KMS-11 (cell line): ENCODE data around the gene SPINK5.

Experiments
- H2AFZ ChIP-seq: fragments of 200-600 bp; sonication (generic); 2 replicates; pipeline ENCODE4 v1.6.1; 2016; ENCODE audit warnings: antibody characterized with exemption, mixed run types, low read depth
- H3K27ac ChIP-seq: fragments of 200-600 bp; sonication (generic); 2 replicates; pipeline ENCODE4 v1.6.1; 2016; ENCODE audit warnings: mild to moderate bottlenecking, mixed run types
- H3K27me3 ChIP-seq: fragments of 200-600 bp; sonication (generic); 2 replicates; pipeline ENCODE4 v1.6.1; 2017; ENCODE audit warnings: mild to moderate bottlenecking, low read depth, mixed run types, moderate library complexity; ENCODE audit not compliant: insufficient read depth
- H3K36me3 ChIP-seq: fragments of 200-600 bp; sonication (generic); 2 replicates; pipeline ENCODE4 v1.6.1; 2017; ENCODE audit warnings: mild to moderate bottlenecking, mixed run types; ENCODE audit not compliant: insufficient read depth
- H3K4me1 ChIP-seq: fragments of 200-600 bp; sonication (generic); 2 replicates; pipeline ENCODE4 v1.6.1; 2016; ENCODE audit warnings: mild to moderate bottlenecking, low read depth, mixed run types; ENCODE audit not compliant: poor library complexity, severe bottlenecking
- H3K4me2 ChIP-seq: fragments of 200-600 bp; sonication (generic); 2 replicates; pipeline ENCODE4 v1.7.0; 2016; ENCODE audit warnings: mild to moderate bottlenecking, mixed run types
- H3K4me3 ChIP-seq: fragments of 200-600 bp; sonication (generic); IDR thresholded peaks from 2 replicates; pipeline ENCODE4 v1.6.1; 2017; ENCODE audit warnings: low read depth, low read length, mixed read lengths; ENCODE audit not compliant: insufficient read depth
- H3K79me2 ChIP-seq: fragments of 200-600 bp; sonication (generic); 2 replicates; pipeline ENCODE4 v1.6.1; 2016; ENCODE audit warnings: low read depth, mixed run types; ENCODE audit not compliant: insufficient read depth
- H3K9ac ChIP-seq: fragments of 200-600 bp; sonication (generic); 2 replicates; pipeline ENCODE4 v1.6.1; 2016; ENCODE audit warnings: mild to moderate bottlenecking, mixed run types
- H4K20me1 ChIP-seq: fragments of 200-600 bp; sonication (generic); 2 replicates; pipeline ENCODE4 v1.6.1; 2016; ENCODE audit warnings: mild to moderate bottlenecking, mixed run types; ENCODE audit not compliant: insufficient read depth
- CTCF ChIP-seq: fragments of 200-600 bp; sonication (generic); conservative IDR thresholded peaks from 2 replicates; pipeline ENCODE4 v1.6.1; 2017; ENCODE audit warnings: low read depth, mild to moderate bottlenecking, antibody characterized with exemption, low read length, moderate library complexity, mixed read lengths

Gene SPINK5

GRCh38 chr5:148085310-148085709 is 21.5 kb downstream of the SPINK5 start:
- H3K27me3 ChIP-seq = no peaks in the 10 kb centered on the region
- no peak overlapping the region for H2AFZ ChIP-seq
- TF ChIP-seq CTCF = no peak
- H3K79me2 ChIP-seq = no peaks in the 10 kb centered on the region
- no peaks in the 10 kb centered on the region for H3K36me3 ChIP-seq
- H3K4me1 ChIP-seq = peaks cover 48% of the 10 kb centered on the region
- H4K20me1 ChIP-seq = no peaks in the 10 kb centered on the region
- no peak overlapping the region for H3K4me3 ChIP-seq
- no peak overlapping the region for H3K9ac ChIP-seq
- H3K27ac ChIP-seq = no peak overlapping the region
- H3K4me2 ChIP-seq = no peak overlapping the region

DNA sequence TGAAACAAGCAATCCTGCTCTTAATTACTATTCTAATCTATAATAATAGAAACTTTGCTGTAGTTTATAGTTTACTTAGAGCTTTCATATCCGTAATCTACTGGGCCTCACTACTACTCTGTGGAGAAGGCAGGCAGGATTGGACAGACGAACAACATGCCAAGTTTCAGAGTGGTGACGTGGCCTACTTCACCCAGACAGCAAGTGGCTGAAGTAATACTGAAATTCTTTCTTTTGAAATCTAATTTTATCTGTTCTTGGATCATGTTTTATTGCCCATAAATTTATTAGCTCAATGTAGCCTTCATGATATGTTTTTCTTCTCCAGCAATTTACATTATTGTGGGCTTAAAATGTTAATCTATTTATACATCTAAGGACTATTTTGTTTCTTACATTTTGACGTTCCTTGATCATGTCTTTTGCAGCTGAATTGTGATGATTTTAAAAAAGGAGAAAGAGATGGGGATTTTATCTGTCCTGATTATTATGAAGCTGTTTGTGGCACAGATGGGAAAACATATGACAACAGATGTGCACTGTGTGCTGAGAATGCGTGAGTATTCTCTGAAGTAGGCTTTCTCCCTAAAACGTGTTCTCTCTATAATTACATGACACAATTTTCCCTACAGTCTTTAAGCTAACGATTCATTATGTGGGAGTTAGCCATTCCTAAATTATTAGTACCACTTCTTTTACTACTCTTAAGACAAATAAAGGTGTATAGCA is 22.4 kb downstream of the SPINK5 start:
- H3K36me3 ChIP-seq = no peaks in the 10 kb centered on the region
- H3K27me3 ChIP-seq = no peaks in the 10 kb centered on the region
- H3K4me1 ChIP-seq = peaks cover 57% of the 10 kb centered on the region
- H3K79me2 ChIP-seq = no peaks in the 10 kb centered on the region
- no peaks in the 10 kb centered on the region for H4K20me1 ChIP-seq
- no peak overlapping the region for H3K4me3 ChIP-seq
- no peak for TF ChIP-seq CTCF
- H3K9ac ChIP-seq = no peak overlapping the region
- H3K27ac ChIP-seq = no peak overlapping the region
- no peak overlapping the region for H2AFZ ChIP-seq
- H3K4me2 ChIP-seq = no peak overlapping the region

- TF ChIP-seq CTCF = no peak
- peak overlapping the region; percentile 61 for H3K27ac ChIP-seq
- H4K20me1 ChIP-seq = no peaks in the 10 kb centered on the region
- peak overlapping the region; percentile 48 for H2AFZ ChIP-seq
- H3K9ac ChIP-seq = no peak overlapping the region
- H3K79me2 ChIP-seq = no peaks in the 10 kb centered on the region
- H3K27me3 ChIP-seq = no peaks in the 10 kb centered on the region
- H3K4me3 ChIP-seq = no peak overlapping the region
- H3K36me3 ChIP-seq = no peaks in the 10 kb centered on the region
- H3K4me1 ChIP-seq = peaks cover 51% of the 10 kb centered on the region
- H3K4me2 ChIP-seq = peak overlapping the region; percentile 75
These were observed 26.5 kb downstream of the SPINK5 start for GRCh38 chr5:148090146-148090772.

GRCh38 chr5:148090773-148091250 is 27.0 kb downstream of the SPINK5 start:
- Histone ChIP-seq H3K4me3 (no peak overlapping the region), H3K4me2 (peak overlapping the region; percentile 75), H3K27ac (peak overlapping the region; percentile 61), H3K36me3 (no peaks in the 10 kb centered on the region), H3K9ac (no peak overlapping the region), H4K20me1 (no peaks in the 10 kb centered on the region), H2AFZ (peak overlapping the region; percentile 48), H3K27me3 (no peaks in the 10 kb centered on the region), H3K79me2 (no peaks in the 10 kb centered on the region), H3K4me1 (peaks cover 51% of the 10 kb centered on the region)
- no peak for TF ChIP-seq CTCF
